HG02884 (cell line): ENCODE data around the gene KPRP.

Experiments used
- ATAC-seq: cut with Tn5 transposase; IDR thresholded peaks from one replicate; pipeline ENCODE4 v1.9.1; 2021; ENCODE audit warnings: mild to moderate bottlenecking, moderate library complexity; ENCODE audit not compliant: unreplicated experiment

The KPRP gene

DNA sequence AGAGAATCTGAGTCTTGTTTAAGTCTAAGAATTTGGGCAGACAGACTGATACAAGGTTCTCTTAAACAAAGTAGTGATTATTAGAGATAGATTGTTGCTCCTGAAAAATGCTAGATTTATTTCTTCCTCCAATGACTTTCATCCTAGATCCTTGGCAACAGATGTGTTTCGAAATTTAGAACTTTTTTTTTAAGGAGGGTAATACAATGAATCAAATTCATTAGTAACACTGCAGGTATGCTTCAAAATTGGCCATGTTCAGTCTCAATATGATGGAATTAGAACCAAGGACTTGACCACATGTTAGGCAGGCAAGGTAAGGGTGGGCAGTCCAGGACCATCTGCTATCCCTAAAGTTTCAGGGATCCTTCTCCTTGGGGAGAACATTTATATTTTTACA is 12.6 kb downstream of the KPRP start:
- ATAC-seq, result no peak

DNA sequence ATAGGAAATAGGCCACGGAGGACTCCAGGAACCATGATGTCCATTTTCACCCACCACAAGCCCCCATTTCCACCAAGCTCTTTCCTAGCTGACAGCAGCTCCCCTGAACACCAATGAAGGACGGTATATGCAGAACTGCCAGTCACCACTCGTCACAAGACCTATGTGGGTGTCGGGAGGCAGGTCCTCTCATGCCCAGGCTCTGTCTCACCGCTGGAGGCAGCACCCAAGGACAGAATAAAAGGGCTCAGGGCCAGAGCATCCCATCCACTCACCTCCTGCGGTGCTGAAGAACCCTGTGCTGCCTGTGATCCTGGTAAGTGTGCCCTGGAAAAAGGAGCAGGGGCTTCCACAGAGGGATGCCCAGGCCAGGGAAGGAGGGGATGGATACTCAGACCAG is 17.1 kb downstream of the KPRP start, which contains the start of gene LCE1F:
Gene LCE1F, plus strand, starts transcription at position 266 of the 400 bp plus-strand sequence. CDS start 1,232 bp downstream, outside the sequence.
- ATAC-seq, result no peak

DNA sequence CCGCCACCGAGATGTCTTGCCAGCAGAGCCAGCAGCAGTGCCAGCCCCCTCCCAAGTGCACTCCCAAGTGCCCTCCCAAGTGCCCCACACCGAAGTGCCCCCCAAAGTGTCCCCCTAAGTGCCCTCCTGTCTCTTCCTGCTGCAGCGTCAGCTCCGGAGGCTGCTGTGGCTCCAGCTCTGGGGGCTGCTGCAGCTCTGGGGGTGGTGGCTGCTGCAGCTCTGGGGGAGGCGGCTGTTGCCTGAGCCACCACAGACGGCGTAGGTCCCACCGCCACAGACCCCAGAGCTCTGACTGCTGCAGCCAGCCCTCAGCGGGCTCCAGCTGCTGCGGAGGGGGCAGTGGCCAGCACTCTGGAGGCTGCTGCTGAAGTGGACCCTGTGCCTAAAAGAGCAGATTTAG is 18.5 kb downstream of the KPRP start:
- no peak for ATAC-seq

DNA sequence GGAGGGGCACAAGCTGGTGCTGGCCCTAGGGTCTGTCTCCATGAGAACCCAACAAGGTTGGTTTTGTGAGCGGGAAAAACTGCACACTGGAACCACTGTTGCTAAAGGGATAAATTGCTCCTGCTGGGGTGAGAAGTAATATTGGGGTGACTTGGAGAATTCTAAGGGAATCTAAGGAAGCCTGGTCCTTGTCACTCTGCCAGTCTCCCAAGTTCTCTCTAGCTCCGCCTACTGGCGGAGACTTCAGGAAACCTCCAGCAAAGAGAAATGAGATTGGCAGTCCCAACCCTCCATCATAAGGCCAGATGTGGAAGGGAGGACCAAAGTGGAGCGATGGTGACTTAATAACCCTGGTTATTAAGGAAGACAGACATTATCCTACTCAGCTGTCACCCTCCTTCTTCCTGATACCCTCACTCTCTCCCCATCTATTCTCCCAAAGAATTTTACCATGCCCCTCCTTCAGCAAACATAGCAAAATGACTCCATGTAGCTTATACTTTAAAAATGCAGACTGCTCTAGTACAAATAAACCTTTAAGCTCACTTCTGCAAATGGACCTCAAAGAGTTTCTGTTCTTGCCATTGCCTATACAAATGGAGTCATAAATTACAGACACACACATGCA is 19.8 kb downstream of the KPRP start:
- ATAC-seq, result no peak

GRCh38 chr1:152783095-152783494 is 25.3 kb downstream of the KPRP start:
- ATAC-seq, result no peak

DNA sequence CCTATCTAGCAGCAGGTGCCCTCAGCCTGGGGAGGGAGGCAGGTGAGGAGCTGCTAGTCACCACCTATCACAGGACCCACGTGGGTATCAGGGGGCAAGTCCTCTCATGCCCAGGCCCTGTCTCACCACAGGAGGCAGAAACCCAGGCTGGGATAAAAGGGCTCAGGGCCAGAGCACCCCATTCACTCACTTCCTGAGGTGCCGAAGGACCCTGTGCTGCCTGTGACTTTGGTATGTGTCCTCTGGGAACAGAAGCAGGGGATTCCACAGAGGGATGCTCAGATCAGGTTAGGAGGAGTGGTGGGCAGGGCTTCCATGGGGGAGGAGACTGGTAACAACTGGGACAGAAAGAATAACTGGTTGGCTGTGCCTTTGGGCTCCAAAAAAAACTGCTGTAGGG is 28.3 kb downstream of the KPRP start, which contains the start of gene LCE1E:
Gene LCE1E, plus strand, starts transcription at position 181 of the 400 bp plus-strand sequence. CDS start 1,043 bp downstream, outside the sequence.
- ATAC-seq, result no peak

DNA sequence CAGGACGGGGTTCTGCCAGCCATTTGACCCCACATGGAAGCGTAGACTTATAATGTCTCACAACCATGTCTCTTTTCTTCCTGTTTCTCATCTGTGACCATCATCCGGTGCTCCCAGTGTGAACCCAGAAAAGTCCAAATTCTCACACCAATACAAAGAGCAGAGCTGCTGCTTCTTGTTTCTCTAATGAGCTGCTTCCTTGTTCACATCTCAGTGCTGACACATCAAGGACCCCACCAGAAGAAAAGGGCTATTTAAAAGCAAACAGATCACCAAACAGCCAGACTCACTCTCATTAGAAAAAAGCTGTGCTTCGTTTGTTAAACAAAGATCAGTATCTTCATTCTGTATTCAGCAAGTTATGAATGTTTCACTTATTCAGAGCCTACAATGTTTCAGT is 37.9 kb downstream of the KPRP start:
- no peak for ATAC-seq

- no peak for ATAC-seq
Observed at GRCh38 chr1:152796421-152796820, 38.6 kb downstream of the KPRP start, which contains the start of gene LCE1D. Gene LCE1D, plus strand, starts transcription at chr1:152796721. Its CDS starts 1,074 bp downstream, at chr1:152797795.

DNA sequence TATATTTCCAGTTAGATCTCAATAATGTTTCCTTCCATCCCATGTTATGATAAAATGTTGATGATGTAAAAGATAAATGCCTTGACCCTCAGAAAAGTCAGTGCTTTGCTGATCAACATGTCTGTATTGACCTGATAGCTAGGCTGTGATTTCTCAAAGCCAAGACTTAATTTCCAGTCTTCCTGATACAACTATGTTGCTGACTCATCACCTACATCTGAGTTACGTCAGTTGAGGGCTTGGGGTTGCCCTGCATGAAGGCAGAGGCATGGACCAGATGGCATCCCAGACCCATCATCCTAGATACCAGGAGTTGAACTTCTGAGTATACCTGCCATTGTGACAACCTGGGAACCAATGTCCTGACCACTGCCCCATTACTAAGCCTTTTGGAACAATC is 43.5 kb downstream of the KPRP start:
- no peak for ATAC-seq

GRCh38 chr1:152806576-152806975 is 48.8 kb downstream of the KPRP start, which contains the start of gene LCE1C:
Gene LCE1C, minus strand, starts transcription at chr1:152806651. Its CDS starts 1,173 bp downstream, at chr1:152805478.
- ATAC-seq, result no peak

- no peak for ATAC-seq
Observed at GRCh38 chr1:152811050-152811449, 53.2 kb downstream of the KPRP start.
